ENCODE data around the gene CCT8L2.
"Not testable (repeated sequence)": the region's sequence is repeated elsewhere in the genome, so short reads cannot be mapped to it uniquely, and the experiment has no call there.

CCT8L2 gene

GRCh38 chr22:16591136-16591535 is 1.5 kb downstream of the CCT8L2 start:
- H3K9me3 ChIP-seq (ENCODE audit: low read length); H3K36me3 ChIP-seq (ENCODE audit: insufficient read depth, low read length); H3K27ac ChIP-seq (ENCODE audit: low read depth, low read length); H3K27me3 ChIP-seq (ENCODE audit: control insufficient read depth in 1 of 2, insufficient read depth in 2 of 2, low read length in 2 of 2); H3K4me3 ChIP-seq (ENCODE audit: low read depth in 1 of 2, low read length in 2 of 2); H3K9ac ChIP-seq (ENCODE audit: low read length); H3K4me1 ChIP-seq (ENCODE audit: insufficient read depth, low read length): not testable (repeated sequence)

GRCh38 chr22:16586991-16587390 is 5.6 kb downstream of the CCT8L2 start:
- Histone ChIP-seq H3K4me1 (ENCODE audit: insufficient read depth, low read length) (no peaks in the 10 kb centered on the region), H3K27me3 (ENCODE audit: control insufficient read depth in 1 of 2, insufficient read depth in 2 of 2, low read length in 2 of 2) (no peaks in the 10 kb centered on the region), H3K9me3 (ENCODE audit: low read length) (no peaks in the 10 kb centered on the region), H3K36me3 (ENCODE audit: insufficient read depth, low read length) (no peaks in the 10 kb centered on the region), H3K4me3 (ENCODE audit: low read depth in 1 of 2, low read length in 2 of 2) (no peak overlapping the region), H3K27ac (ENCODE audit: low read depth, low read length) (no peak overlapping the region), H3K9ac (ENCODE audit: low read length) (no peak overlapping the region)

GRCh38 chr22:16586170-16586569 is 6.4 kb downstream of the CCT8L2 start:
- H3K27me3 ChIP-seq (ENCODE audit: control insufficient read depth in 1 of 2, insufficient read depth in 2 of 2, low read length in 2 of 2): no peaks in the 10 kb centered on the region
- no peak overlapping the region for H3K9ac ChIP-seq (ENCODE audit: low read length)
- H3K4me3 ChIP-seq (ENCODE audit: low read depth in 1 of 2, low read length in 2 of 2): no peak overlapping the region
- H3K27ac ChIP-seq (ENCODE audit: low read depth, low read length): no peak overlapping the region
- H3K4me1 ChIP-seq (ENCODE audit: insufficient read depth, low read length): no peaks in the 10 kb centered on the region
- no peaks in the 10 kb centered on the region for H3K36me3 ChIP-seq (ENCODE audit: insufficient read depth, low read length)
- H3K9me3 ChIP-seq (ENCODE audit: low read length): no peaks in the 10 kb centered on the region

GRCh38 chr22:16580872-16581271 is 11.7 kb downstream of the CCT8L2 start:
- not testable (repeated sequence) for H3K27ac ChIP-seq (ENCODE audit: low read depth, low read length); H3K4me1 ChIP-seq (ENCODE audit: insufficient read depth, low read length); H3K9me3 ChIP-seq (ENCODE audit: low read length); H3K4me3 ChIP-seq (ENCODE audit: low read depth in 1 of 2, low read length in 2 of 2); H3K9ac ChIP-seq (ENCODE audit: low read length); H3K36me3 ChIP-seq (ENCODE audit: insufficient read depth, low read length); H3K27me3 ChIP-seq (ENCODE audit: control insufficient read depth in 1 of 2, insufficient read depth in 2 of 2, low read length in 2 of 2)

GRCh38 chr22:16569240-16569834 is 23.3 kb downstream of the CCT8L2 start:
- not testable (repeated sequence) for H3K27ac ChIP-seq (ENCODE audit: low read depth, low read length); H3K4me3 ChIP-seq (ENCODE audit: low read depth in 1 of 2, low read length in 2 of 2); H3K27me3 ChIP-seq (ENCODE audit: control insufficient read depth in 1 of 2, insufficient read depth in 2 of 2, low read length in 2 of 2); H3K9ac ChIP-seq (ENCODE audit: low read length); H3K4me1 ChIP-seq (ENCODE audit: insufficient read depth, low read length); H3K9me3 ChIP-seq (ENCODE audit: low read length); H3K36me3 ChIP-seq (ENCODE audit: insufficient read depth, low read length)

GRCh38 chr22:16568425-16568758 is 24.2 kb downstream of the CCT8L2 start:
- Histone ChIP-seq H3K9me3 (ENCODE audit: low read length) (no peaks in the 10 kb centered on the region), H3K4me1 (ENCODE audit: insufficient read depth, low read length) (no peaks in the 10 kb centered on the region), H3K36me3 (ENCODE audit: insufficient read depth, low read length) (no peaks in the 10 kb centered on the region), H3K27ac (ENCODE audit: low read depth, low read length) (no peak overlapping the region), H3K9ac (ENCODE audit: low read length) (no peak overlapping the region), H3K27me3 (ENCODE audit: control insufficient read depth in 1 of 2, insufficient read depth in 2 of 2, low read length in 2 of 2) (no peaks in the 10 kb centered on the region), H3K4me3 (ENCODE audit: low read depth in 1 of 2, low read length in 2 of 2) (no peak overlapping the region)

- not testable (repeated sequence) for H3K9me3 ChIP-seq (ENCODE audit: low read length)
Measured at GRCh38 chr22:16567617-16568424, 24.8 kb downstream of the CCT8L2 start.

GRCh38 chr22:16566421-16567151 is 26.0 kb downstream of the CCT8L2 start:
- not testable (repeated sequence) for H3K36me3 ChIP-seq (ENCODE audit: insufficient read depth, low read length); H3K4me1 ChIP-seq (ENCODE audit: insufficient read depth, low read length); H3K4me3 ChIP-seq (ENCODE audit: low read depth in 1 of 2, low read length in 2 of 2); H3K9ac ChIP-seq (ENCODE audit: low read length); H3K27me3 ChIP-seq (ENCODE audit: control insufficient read depth in 1 of 2, insufficient read depth in 2 of 2, low read length in 2 of 2); H3K9me3 ChIP-seq (ENCODE audit: low read length); H3K27ac ChIP-seq (ENCODE audit: low read depth, low read length)

More at GRCh38 chr22:16567617-16568424, 24.8 kb downstream of the CCT8L2 start:
- H3K4me1 ChIP-seq (ENCODE audit: insufficient read depth, low read length); H3K4me3 ChIP-seq (ENCODE audit: low read depth in 1 of 2, low read length in 2 of 2); H3K27me3 ChIP-seq (ENCODE audit: control insufficient read depth in 1 of 2, insufficient read depth in 2 of 2, low read length in 2 of 2); H3K27ac ChIP-seq (ENCODE audit: low read depth, low read length); H3K36me3 ChIP-seq (ENCODE audit: insufficient read depth, low read length); H3K9ac ChIP-seq (ENCODE audit: low read length): not testable (repeated sequence)

GRCh38 chr22:16565585-16566420 is 26.8 kb downstream of the CCT8L2 start:
- H3K4me1 ChIP-seq (ENCODE audit: insufficient read depth, low read length); H3K36me3 ChIP-seq (ENCODE audit: insufficient read depth, low read length); H3K9me3 ChIP-seq (ENCODE audit: low read length); H3K27ac ChIP-seq (ENCODE audit: low read depth, low read length); H3K9ac ChIP-seq (ENCODE audit: low read length); H3K27me3 ChIP-seq (ENCODE audit: control insufficient read depth in 1 of 2, insufficient read depth in 2 of 2, low read length in 2 of 2); H3K4me3 ChIP-seq (ENCODE audit: low read depth in 1 of 2, low read length in 2 of 2): not testable (repeated sequence)

GRCh38 chr22:16564837-16565584 is 27.6 kb downstream of the CCT8L2 start:
- H3K9me3 ChIP-seq (ENCODE audit: low read length); H3K27me3 ChIP-seq (ENCODE audit: control insufficient read depth in 1 of 2, insufficient read depth in 2 of 2, low read length in 2 of 2); H3K36me3 ChIP-seq (ENCODE audit: insufficient read depth, low read length); H3K9ac ChIP-seq (ENCODE audit: low read length); H3K27ac ChIP-seq (ENCODE audit: low read depth, low read length); H3K4me3 ChIP-seq (ENCODE audit: low read depth in 1 of 2, low read length in 2 of 2); H3K4me1 ChIP-seq (ENCODE audit: insufficient read depth, low read length): not testable (repeated sequence)

Measured in muscle layer of colon (tissue), 2 donors.